Activated CD8-positive, alpha-beta memory T cell treated with anti-CD3 and anti-CD28 coated beads, Interleukin-2, amount 50 U/mL, for 24 hours (primary cell): Measurements from ENCODE around the gene RERE.
"Not testable (repeated sequence)": the region's sequence is repeated elsewhere in the genome, so short reads cannot be mapped to it uniquely, and the experiment has no call there.

Experiments used
- DNase-seq: peaks from one replicate; pipeline ENCODE4 v3.0.0-alpha.2; 2020; ENCODE audit errors: extremely low read depth

The RERE gene

DNA sequence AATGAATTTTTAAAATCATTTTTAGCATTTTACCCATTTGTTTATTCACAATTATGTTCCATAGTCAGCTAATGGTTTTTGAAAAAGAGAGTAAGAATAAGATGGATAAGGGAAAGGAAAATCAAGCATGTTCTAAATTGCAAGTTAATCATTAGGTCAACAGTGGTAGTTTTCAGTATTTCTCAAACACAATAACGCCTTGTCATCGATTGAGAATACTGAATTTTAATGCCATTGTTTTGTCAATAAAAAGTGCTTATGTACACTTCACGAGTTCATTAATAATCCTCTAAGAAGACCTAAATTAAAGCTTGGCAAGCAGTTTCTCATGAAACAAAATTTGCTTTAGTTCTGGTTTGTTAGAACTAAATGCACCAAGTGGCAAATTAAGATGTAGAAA lies 100.3 kb downstream of the RERE start:
- DNase-seq: no peak

DNA sequence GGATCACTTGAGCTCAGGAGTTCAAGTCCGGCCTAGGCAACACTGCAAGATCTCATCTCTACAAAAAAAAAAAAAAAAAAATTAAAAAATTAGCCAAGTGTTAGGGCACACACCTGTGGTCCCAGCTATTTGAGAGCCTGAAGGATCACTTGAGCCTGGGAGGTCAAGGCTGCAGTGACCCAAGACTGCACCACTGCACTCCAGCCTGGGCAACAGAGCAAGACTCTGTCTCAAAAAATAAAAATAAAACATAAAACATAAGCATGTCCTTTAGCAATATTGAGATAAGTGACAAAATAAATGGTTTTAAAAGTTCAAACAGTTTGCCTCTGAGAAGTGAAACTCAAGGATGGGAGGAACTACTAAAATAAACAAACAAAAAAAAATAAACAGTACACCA lies 101.2 kb downstream of the RERE start:
- no peak for DNase-seq

DNA sequence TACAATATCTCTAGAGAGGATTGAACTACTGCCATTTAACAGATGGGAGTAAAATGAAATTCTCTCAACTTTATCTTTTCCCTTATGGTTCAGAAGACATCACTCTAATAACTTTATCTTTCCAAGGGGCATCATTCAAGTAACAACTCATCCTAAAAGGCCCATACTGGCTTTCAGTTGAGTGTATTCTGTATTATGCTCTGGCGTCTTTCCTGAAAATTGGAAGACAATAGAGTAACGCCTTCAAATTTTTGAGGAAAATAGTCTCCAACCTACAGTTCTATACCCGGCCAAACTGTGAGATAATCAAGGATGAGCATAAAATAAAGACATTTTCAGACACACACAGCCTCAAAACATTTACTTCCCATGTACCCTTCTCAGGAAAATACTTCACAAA lies 103.3 kb downstream of the RERE start:
- DNase-seq: no peak

DNA sequence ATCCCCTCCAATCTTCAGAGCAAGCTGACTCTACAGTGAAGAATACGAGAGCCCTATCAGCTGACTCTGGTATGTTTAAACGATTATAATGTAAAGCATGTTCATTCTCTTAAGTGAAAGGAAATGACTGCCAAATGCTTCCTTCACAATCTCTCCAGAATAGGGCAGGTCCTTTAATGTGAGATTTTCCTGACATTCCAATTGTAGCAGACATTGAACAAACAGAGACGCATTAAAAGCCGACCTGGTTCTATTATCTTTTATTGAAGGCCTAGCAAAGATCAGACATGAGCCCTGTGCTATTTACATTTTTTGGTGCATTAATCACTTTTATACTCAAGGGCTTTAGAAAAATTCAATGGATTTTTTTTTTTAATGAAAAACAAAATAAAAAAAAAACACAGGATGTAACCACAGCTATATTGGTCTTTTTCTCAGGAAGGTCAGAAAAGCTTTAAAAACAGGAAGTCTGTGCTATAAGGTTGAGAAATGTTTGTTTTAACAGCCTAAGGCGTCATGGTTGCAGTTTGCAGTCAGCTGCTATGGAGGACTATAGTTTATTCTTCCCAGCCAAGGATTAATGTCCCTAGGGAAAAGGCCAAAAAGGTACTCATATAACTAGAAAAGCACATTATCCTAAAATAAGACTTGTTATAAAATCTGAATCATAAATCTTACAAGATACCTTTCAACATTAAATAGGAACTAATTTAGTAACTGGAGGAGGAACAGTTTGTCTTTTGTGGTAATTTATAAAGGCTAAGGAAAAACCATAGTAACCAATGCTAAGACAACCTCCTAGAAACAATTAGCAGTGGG lies 104.8 kb downstream of the RERE start:
- no peak for DNase-seq

DNA sequence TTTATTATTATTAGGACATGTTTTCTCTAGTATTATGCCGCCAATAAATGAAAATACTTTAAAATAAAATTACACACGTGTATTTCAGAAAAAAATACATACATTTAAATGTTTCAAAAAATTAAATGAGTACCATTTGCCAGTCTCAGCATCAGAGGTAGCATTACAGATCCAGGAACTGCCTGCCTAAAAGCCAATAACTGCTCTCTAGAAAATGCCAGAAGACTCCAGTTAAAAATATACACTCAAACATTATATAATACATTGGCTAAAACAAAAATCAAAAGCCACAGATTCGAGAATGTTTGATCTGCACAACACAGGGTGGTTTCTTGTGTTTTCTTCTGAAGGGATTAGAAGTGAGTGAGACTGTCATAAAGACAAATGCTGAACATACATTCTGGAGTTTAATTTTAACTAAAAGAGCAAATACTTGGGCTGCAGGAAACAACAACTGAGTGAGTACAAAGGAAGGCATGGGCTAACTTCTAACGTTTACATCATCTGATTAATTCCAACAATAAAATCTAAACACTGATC lies 105.5 kb downstream of the RERE start:
- no peak for DNase-seq

DNA sequence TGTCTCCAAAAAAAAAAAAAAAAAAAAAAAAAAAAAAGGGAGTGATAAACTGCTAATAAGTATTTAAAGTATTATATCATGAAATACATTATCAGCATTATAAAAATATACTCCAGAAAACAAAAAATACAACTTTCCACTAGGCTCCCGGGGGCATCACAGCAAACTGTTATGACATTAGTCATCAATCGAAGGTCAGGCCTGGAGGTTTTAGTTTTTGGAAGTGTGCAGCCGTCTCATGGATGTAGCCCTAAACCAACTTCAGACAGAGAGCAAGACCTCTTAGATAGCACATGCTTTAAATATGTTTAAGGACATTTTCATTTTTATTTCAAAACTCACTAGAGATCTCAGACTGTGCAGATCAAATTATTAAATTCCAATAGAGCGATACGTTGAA lies 106.3 kb downstream of the RERE start:
- no peak for DNase-seq

DNA sequence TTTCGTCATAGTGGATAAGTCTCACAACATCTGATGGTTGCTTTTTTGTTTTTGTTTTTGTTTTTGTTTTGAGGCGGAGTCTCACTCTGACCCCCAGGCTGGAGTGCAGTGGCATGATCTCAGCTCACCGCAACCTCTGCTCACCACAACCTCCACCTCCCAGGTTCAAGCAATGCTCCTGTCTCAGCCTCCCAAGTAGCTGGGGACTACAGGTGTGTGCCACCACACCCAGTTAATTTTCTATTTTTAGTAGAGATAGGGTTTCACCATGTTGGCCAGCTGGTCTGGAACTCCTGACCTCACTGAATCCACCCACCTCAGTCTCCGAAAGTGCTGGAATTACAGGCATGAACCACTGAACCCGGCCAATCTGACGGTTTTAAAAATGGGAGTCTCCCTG lies 109.2 kb downstream of the RERE start:
- DNase-seq: no peak

DNA sequence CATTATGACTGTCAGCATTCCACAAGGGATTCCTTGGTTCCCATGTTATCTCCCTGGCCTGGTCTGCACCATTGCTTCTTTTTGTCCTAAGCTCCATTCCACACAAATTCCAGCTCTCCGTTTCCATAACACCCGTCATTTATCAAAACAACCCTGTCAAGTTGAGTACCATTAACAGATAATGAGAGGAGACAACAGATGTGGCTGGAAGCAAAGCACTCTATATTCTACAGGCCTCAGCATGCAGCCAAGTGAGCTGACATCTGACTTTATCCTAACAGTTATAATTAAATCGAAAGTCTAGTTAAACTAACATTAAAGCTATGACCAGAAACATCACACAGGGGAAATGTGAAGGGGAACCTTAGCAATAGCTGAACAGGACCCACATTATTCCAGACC lies 110.4 kb downstream of the RERE start:
- DNase-seq: no peak

DNA sequence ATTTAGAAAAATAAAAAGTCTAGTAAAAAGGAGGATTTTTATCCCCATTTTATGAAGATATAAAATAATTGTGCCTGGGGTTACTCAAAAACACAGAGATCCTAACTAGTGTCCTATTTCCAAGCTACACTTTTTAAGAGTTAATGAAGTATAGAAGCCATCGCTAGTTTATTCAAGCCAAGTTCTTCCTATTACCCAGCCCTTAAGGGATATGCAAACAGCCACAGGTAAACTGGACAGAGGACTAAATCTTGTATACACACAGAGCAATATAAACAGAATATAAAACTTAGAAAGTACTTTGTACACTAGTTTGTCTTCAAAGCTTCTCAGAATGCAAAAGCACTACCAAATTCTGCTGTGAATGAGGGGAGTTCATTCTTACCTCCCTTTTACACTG lies 111.1 kb downstream of the RERE start:
- DNase-seq: no peak

DNA sequence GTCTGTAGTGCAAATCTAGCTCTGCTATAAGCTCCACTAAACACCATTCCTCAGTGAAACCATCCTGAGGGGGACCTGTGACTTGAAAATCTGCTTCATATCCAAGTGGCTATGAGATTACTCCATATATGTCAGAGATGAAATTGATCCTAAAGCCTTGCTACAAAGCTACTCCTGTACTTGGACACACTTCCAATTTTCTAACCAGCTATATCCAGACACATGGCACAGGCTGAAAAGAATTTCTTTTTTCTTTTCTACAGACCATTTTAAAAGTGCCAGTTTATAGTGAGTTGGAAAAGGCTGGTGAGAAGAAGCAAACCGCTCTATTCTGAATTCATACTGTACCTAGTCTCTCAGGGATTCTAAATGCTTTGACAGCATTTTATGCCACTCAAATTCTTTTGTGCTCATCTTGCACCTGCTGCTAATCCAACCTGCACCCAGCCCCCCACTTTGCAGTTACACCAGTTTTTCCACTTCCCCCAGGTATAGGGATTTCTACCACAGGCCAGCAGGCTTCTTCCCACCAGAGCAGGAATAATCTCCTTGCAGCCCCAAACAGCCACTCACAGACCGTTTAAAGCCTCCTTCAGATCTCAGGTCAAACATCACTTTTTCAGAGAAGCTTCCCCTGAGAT lies 112.5 kb downstream of the RERE start:
- no peak for DNase-seq

DNA sequence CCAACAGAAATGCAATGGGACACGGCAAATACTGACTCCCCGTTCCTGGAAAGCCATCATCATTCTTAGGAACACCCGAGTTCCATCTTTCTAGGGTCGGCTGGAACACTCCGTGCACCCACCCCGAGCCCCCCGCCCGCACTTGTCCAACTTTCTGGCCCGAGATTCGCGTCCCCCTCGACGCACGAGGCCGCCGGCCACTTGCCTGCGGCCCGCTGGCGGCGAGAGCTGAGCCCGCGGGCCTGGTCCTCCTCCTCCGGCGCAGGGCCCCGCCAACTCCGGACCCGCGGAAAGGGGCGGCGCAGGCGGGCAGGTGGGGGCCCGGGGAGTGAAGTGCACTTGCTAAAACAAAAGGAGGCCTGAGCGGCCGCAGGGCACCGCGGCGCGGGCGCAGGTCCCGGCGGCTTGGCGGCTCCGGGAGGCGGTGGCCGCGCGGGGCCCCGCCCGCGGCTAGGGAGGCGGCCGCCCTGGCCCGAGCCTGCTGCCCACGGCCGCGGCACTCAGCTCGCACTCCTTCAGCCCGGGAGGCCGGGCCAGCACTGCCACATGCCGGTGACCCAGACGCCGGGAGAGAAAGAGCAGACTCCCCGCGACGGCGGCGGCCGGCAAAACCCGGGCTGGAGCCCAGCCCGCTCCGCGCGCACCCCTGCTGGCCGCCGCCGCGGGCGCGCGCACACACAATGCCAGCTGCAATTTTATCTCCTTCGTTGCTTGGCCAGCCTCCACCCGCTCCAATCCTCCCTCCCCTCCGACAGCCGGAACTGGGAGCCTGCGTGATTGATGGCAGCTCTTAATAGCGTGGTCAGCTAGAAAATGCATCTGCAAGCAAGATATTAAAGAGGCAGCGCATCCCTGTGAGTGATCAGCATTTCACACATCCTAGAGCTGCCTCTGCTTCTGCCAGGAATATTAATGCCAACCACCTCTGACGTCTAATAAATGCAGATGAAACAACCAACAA lies 114.3 kb downstream of the RERE start:
- no peak for DNase-seq

GRCh38 chr1:8702472-8702849 lies 115.0 kb downstream of the RERE start:
- DNase-seq: no peak

GRCh38 chr1:8701794-8702471 lies 115.5 kb downstream of the RERE start:
- DNase-seq: no peak

DNA sequence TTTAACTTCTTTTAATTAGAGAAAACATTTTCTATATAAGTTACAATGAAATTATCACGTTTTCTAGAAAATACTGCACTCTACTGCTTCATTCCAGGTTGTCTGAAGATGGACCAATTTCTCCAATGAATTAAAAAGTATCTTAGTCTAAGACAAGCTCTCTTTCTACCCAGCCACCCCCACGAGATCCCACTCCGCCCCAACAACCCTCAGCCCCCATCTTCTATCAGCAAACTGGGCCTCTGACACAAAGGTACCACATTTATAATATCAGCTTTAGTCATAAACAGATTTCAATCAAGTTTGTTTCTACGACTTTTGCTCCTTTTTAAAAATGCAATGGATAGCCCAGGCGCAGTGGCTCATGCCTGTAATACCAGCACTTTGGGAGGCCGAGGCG lies 117.8 kb downstream of the RERE start:
- no peak for DNase-seq

- no peak for DNase-seq
Observed at GRCh38 chr1:8698937-8699447, 118.4 kb downstream of the RERE start.

DNA sequence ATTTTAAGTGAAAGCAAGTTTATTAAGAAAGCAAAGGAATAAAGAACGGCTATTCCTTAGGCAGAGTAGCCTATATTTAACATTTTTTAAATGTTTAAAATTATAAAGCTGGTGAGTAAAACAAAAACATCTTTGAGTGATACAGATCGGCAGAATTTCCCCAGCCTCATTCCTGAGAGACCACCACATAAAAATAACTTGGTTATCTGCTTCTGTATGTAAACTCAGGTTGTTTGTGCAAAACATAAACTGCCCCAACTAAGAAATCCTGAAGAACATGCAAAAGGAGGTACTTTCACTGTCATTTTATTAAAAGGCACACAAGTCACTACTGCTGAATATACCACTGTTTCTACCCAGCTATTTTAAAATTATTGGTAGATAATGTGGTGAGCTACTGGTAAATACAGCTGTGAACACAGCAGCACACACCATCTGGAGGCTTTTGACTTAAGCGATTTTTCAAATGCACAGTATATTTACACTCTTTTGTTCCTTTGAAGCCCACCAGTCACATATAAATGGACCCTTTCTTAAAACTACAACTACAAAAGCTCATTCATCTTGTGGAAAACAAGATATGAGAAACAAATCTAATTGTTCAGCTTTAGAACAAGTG lies 119.3 kb downstream of the RERE start:
- no peak for DNase-seq

- DNase-seq: not testable (repeated sequence)
Observed at GRCh38 chr1:8695442-8695841, 122.0 kb downstream of the RERE start.

GRCh38 chr1:8693107-8693506 lies 124.3 kb downstream of the RERE start:
- no peak for DNase-seq

GRCh38 chr1:8691662-8692061 lies 125.8 kb downstream of the RERE start:
- no peak for DNase-seq

- no peak for DNase-seq
Observed at GRCh38 chr1:8690253-8690525, 127.3 kb downstream of the RERE start.
